ENCODE measurements around the gene NUMA1.

NUMA1 gene

GRCh38 chr11:71998061-71998460, 82.3 kb downstream of the NUMA1 start:
- no peak for DNase-seq

GRCh38 chr11:71997594-71997993, 82.7 kb downstream of the NUMA1 start:
- no peak for DNase-seq

GRCh38 chr11:71996946-71997345, 83.4 kb downstream of the NUMA1 start:
- no peak for DNase-seq

- DNase-seq: no peak
Measured at GRCh38 chr11:71996517-71996916, 83.8 kb downstream of the NUMA1 start.

- no peak for DNase-seq
Measured at GRCh38 chr11:71995726-71996291, 84.5 kb downstream of the NUMA1 start.

GRCh38 chr11:71994786-71995185, 85.6 kb downstream of the NUMA1 start:
- no peak for DNase-seq

GRCh38 chr11:71992136-71992730, 88.1 kb downstream of the NUMA1 start:
- no peak for DNase-seq

GRCh38 chr11:71991494-71991893, 88.8 kb downstream of the NUMA1 start:
- no peak for DNase-seq

- DNase-seq: no peak
Measured at GRCh38 chr11:71990701-71991100, 89.6 kb downstream of the NUMA1 start.

GRCh38 chr11:71988050-71988449, 92.3 kb downstream of the NUMA1 start:
- DNase-seq: peak; percentile 81

- no peak for DNase-seq
Measured at GRCh38 chr11:71987521-71987920, 92.8 kb downstream of the NUMA1 start.

GRCh38 chr11:71986131-71986530, 94.2 kb downstream of the NUMA1 start:
- DNase-seq: no peak

GRCh38 chr11:71979602-71980001, 100.7 kb downstream of the NUMA1 start:
- no peak for DNase-seq

- DNase-seq: no peak
Measured at GRCh38 chr11:71979094-71979493, 101.2 kb downstream of the NUMA1 start.

GRCh38 chr11:71977743-71978418, 102.5 kb downstream of the NUMA1 start:
- no peak for DNase-seq

GRCh38 chr11:71977090-71977489, 103.3 kb downstream of the NUMA1 start:
- no peak for DNase-seq

GRCh38 chr11:71976551-71976950, 103.8 kb downstream of the NUMA1 start:
- DNase-seq: no peak

- DNase-seq: no peak
Measured at GRCh38 chr11:71971680-71972079, 108.7 kb downstream of the NUMA1 start.

GRCh38 chr11:71964641-71965040, 115.7 kb downstream of the NUMA1 start:
- DNase-seq: no peak

GRCh38 chr11:71963468-71963867, 116.9 kb downstream of the NUMA1 start:
- DNase-seq: no peak

- DNase-seq: no peak
Measured at GRCh38 chr11:71962428-71963038, 117.8 kb downstream of the NUMA1 start.

- no peak for DNase-seq
Measured at GRCh38 chr11:71955898-71956456, 124.4 kb downstream of the NUMA1 start.

All from NCI-H226 (cell line).